HCT116 (cell line): ENCODE measurements around the gene P2RY14. TPM values are rescaled to one million over a fixed set of nuclear protein-coding genes. Genes with fewer than 3 reads are reported as not detected.
A peak's percentile ranks its signal among the peaks of the same experiment; 100 is the strongest.

Experiments used
- ATAC-seq: fragments of 200-7000 bp; cut with Tn5 transposase; 2 replicates; pipeline ENCODE4 v1.9.1; 2020; ENCODE audit warnings: mild to moderate bottlenecking, moderate library complexity
- Bru-seq: library from RNA; stranded (reverse); fragments of 400-500 nt; gene quantifications from one replicate; lab custom pipeline; 2021; lab: Mats Ljungman, UMichigan
- BruChase-seq, 2 experiments: library from RNA; stranded (reverse); fragments of 400-500 nt; gene quantifications; one replicate each; lab custom pipeline; 2021; lab: Mats Ljungman, UMichigan
- BruUV-seq: library from RNA; stranded (reverse); fragments of 400-500 nt; replicated peaks from 2 replicates; lab custom pipeline; 2021; lab: Mats Ljungman, UMichigan
- CTCF ChIA-PET: fragments of 300-600 bp; sonication (Branson Sonifier 250); formaldehyde crosslinking; loops from one replicate; lab custom pipeline; 2021; ENCODE audit warnings: antibody characterized with exemption; lab: Charles Lee
- POLR2A ChIA-PET: fragments of 300-600, 350-600 bp; sonication (Branson Sonifier 250); formaldehyde crosslinking; loops from one replicate; lab custom pipeline; 2021; ENCODE audit warnings: antibody characterized with exemption; lab: Charles Lee
- RAD21 ChIA-PET, 2 experiments: fragments of 300-600 bp; sonication (Branson Sonifier 250); formaldehyde crosslinking; loops; one replicate each; lab custom pipeline; 2023; ENCODE audit warnings: low total read pairs in 2 of 2; ENCODE audit not compliant: uncharacterized antibody in 2 of 2, unreplicated experiment in 2 of 2, low non-redundant PET in 1 of 2; lab: Charles Lee
- DNase-seq: peaks from one replicate; pipeline ENCODE4 v3.0.0-alpha.2; 2010; ENCODE audit warnings: low read depth, low spot score
- H2AFZ ChIP-seq: fragments of 200-600 bp; shearing (Covaris generic), sonication (generic); 2 replicates; pipeline ENCODE4 v1.6.1; 2017; ENCODE audit warnings: low read depth, mixed run types, mixed read lengths, antibody characterized with exemption, low read length; ENCODE audit not compliant: poor library complexity, severe bottlenecking
- H3K27ac ChIP-seq: 2 replicates; pipeline ENCODE4 v1.5.1; 2012; ENCODE audit warnings: low read depth, low read length
- H3K27me3 ChIP-seq: fragments of 200-600 bp; sonication (generic); 2 replicates; pipeline ENCODE4 v1.6.1; 2016; ENCODE audit warnings: mixed run types, low read length, mixed read lengths; ENCODE audit not compliant: insufficient read depth
- H3K36me3 ChIP-seq, 2 experiments: fragments of 200-500 bp in 1 of 2; fragments of 200-600 bp in 1 of 2; sonication (Bioruptor generic) in 1 of 2; sonication (generic) in 1 of 2; 2 replicates each; pipeline versions ENCODE4 v1.5.1 to v1.6.1; 2014 to 2016; ENCODE audit warnings: low read length in 2 of 2, inconsistent platforms in 1 of 2, mixed read lengths in 1 of 2, mixed run types in 1 of 2; ENCODE audit not compliant: insufficient read depth in 2 of 2, control insufficient read depth in 1 of 2
- H3K4me1 ChIP-seq, 2 experiments: fragments of 200-600 bp in 1 of 2; sonication (generic) in 1 of 2; 2 replicates each; pipeline versions ENCODE4 v1.5.1 to v1.6.1; 2012 to 2017; ENCODE audit warnings: low read length in 2 of 2, inconsistent platforms in 1 of 2, mild to moderate bottlenecking in 1 of 2, mixed read lengths in 1 of 2, mixed run types in 1 of 2, moderate library complexity in 1 of 2; ENCODE audit not compliant: insufficient read depth in 2 of 2, control insufficient read depth in 1 of 2
- H3K4me2 ChIP-seq: fragments of 200-600 bp; sonication (generic); 2 replicates; pipeline ENCODE4 v1.6.1; 2017; ENCODE audit warnings: mixed run types, low read length, mixed read lengths
- H3K4me3 ChIP-seq, 2 experiments: fragments of 200-600 bp in 1 of 2; sonication (generic) in 1 of 2; replicated peaks in 1 of 2; 2 replicates each; pipeline ENCODE4 v1.5.1; 2011 to 2016; ENCODE audit warnings: low read length in 2 of 2, control low read depth in 1 of 2, low read depth in 1 of 2, mild to moderate bottlenecking in 1 of 2, mixed read lengths in 1 of 2, mixed run types in 1 of 2
- H3K79me2 ChIP-seq: fragments of 200-600 bp; sonication (generic); 2 replicates; pipeline ENCODE4 v1.6.1; 2017; ENCODE audit warnings: mild to moderate bottlenecking, mixed run types, low read length, moderate library complexity, mixed read lengths; ENCODE audit not compliant: insufficient read depth
- H3K9ac ChIP-seq: fragments of 200-600 bp; sonication (generic); 2 replicates; pipeline ENCODE4 v1.6.1; 2016; ENCODE audit warnings: low read length, mixed read lengths
- H3K9me2 ChIP-seq: fragments of 200-600 bp; sonication (generic), shearing (Covaris generic); 2 replicates; pipeline ENCODE4 v1.6.1; 2017; ENCODE audit warnings: mixed run types, mild to moderate bottlenecking, moderate library complexity; ENCODE audit not compliant: insufficient read depth
- H3K9me3 ChIP-seq, 2 experiments: fragments of 200-500 bp in 1 of 2; fragments of 200-600 bp in 1 of 2; sonication (Bioruptor generic) in 1 of 2; sonication (generic) in 1 of 2; 2 replicates each; pipeline ENCODE4 v1.6.1; 2014 to 2017; ENCODE audit warnings: low read length in 2 of 2, mixed read lengths in 2 of 2, inconsistent platforms in 1 of 2, low read depth in 1 of 2, mild to moderate bottlenecking in 1 of 2, mixed run types in 1 of 2, moderate library complexity in 1 of 2; ENCODE audit not compliant: control insufficient read depth in 1 of 2, insufficient read depth in 1 of 2
- H4K20me1 ChIP-seq: fragments of 200-600 bp; sonication (generic), shearing (Covaris generic); 2 replicates; pipeline ENCODE4 v1.6.1; 2017; ENCODE audit warnings: mixed run types, mild to moderate bottlenecking, moderate library complexity; ENCODE audit not compliant: insufficient read depth
- CEBPB ChIP-seq: IDR thresholded peaks from 2 replicates; pipeline ENCODE4 v1.6.1; 2012; ENCODE audit warnings: low read depth
- CTCF ChIP-seq, 3 experiments: fragments of 200-600 bp in 1 of 3; sonication (generic) in 1 of 3; IDR thresholded peaks in 2 of 3; conservative IDR thresholded peaks in 1 of 3; 2 replicates each; pipeline ENCODE4 v1.5.1; 2012 to 2017; ENCODE audit warnings: low read depth in 2 of 3, low read length in 2 of 3, antibody characterized with exemption in 1 of 3, borderline replicate concordance in 1 of 3, control low read depth in 1 of 3, mild to moderate bottlenecking in 1 of 3, mixed read lengths in 1 of 3, mixed run types in 1 of 3, moderate library complexity in 1 of 3; ENCODE audit not compliant: insufficient read depth in 1 of 3
- POLR2A ChIP-seq: IDR thresholded peaks from 2 replicates; pipeline ENCODE4 v1.7.0; 2011; ENCODE audit warnings: borderline replicate concordance; ENCODE audit not compliant: insufficient read depth, insufficient read length; ENCODE audit errors: extremely low read depth
- RAD21 ChIP-seq: IDR thresholded peaks from 2 replicates; pipeline ENCODE4 v1.6.1; 2012; ENCODE audit warnings: low read depth, mild to moderate bottlenecking
- SRF ChIP-seq: IDR thresholded peaks from 2 replicates; pipeline ENCODE4 v1.6.1; 2012; ENCODE audit warnings: low read depth
- intact Hi-C: fragments of 100-400 bp; cut with micrococcal nuclease; formaldehyde crosslinking; loops from 2 replicates; pipeline ENCODE4 v1.10.0; 2022
- long read RNA-seq: library from polyadenylated mRNA; unstranded; transcript quantifications from one replicate; pipeline ENCODE4 v2.0.0, GENCODE V29; 2021; ENCODE audit not compliant: unreplicated experiment
- polyA plus RNA-seq: library from polyadenylated mRNA; unstranded; fragments of >200 nt; gene quantifications from 2 replicates; pipeline ENCODE4 v1.2.1, GENCODE V29; 2012; ENCODE audit warnings: missing spikeins
- total RNA-seq: library from RNA; stranded (reverse); gene quantifications from one replicate; pipeline ENCODE4 v1.2.1, GENCODE V29; 2021; ENCODE audit not compliant: unreplicated experiment

Gene P2RY14
- not detected for total RNA-seq
- polyA plus RNA-seq: not detected in 2 replicates
- percentile 4 among the genes with signal in this experiment for Bru-seq, nascent RNA
- BruChase-seq, experiment 1, labeled RNA remaining after a 6-hour chase: percentile 3 among the genes with signal in this experiment
- percentile 5 among the genes with signal in this experiment for BruChase-seq, experiment 2, labeled RNA remaining after a 2-hour chase
- long read RNA-seq: 0 reads

GRCh38 chr3:151278230-151278629 is at the start of gene P2RY14:
TSS of gene P2RY14 (minus strand) at chr3:151278542. CDS start at chr3:151214316, 64,226 bp downstream.
- H3K4me2 ChIP-seq: no peak within 1 kb of the TSS
- H3K4me3 ChIP-seq: no peak within 1 kb of the TSS
- DNase-seq (no peak), ATAC-seq (no peak)
- TF ChIP-seq POLR2A: no peak
- no peak for TF ChIP-seq CTCF (IDR thresholded peaks at IDR 0.05 in 2 of 3, conservative IDR thresholded peaks at IDR 0.05 in 1 of 3; ENCODE audit: borderline replicate concordance in 1 of 3, insufficient read depth in 1 of 3, low read depth in 2 of 3, low read length in 2 of 3)
- no peaks in the 10 kb centered on the region for H3K27me3 ChIP-seq
- no TSS peak for BruUV-seq
- no peaks in the 10 kb centered on the region for H3K9me2 ChIP-seq
- no peak within 1 kb of the TSS for H2AFZ ChIP-seq
- no peaks in the 10 kb centered on the region for H3K9me3 ChIP-seq
- H3K79me2 ChIP-seq: no peaks in the 10 kb centered on the region
- H3K9ac ChIP-seq: no peak within 1 kb of the TSS
- H3K36me3 ChIP-seq: no peaks in the 10 kb centered on the region
- no peaks in the 10 kb centered on the region for H3K4me1 ChIP-seq
- RAD21 ChIA-PET: no interaction called here
- no peak within 1 kb of the TSS for H3K27ac ChIP-seq
- H4K20me1 ChIP-seq: no peaks in the 10 kb centered on the region
- POLR2A ChIA-PET: no interaction called here
- intact Hi-C loops: no loop called here
- CTCF ChIA-PET: no interaction called here

GRCh38 chr3:151327571-151328198 is 49.3 kb upstream of the P2RY14 start:
- no TSS peak for BruUV-seq
- Histone ChIP-seq H3K27ac (no peak overlapping the region), H4K20me1 (no peaks in the 10 kb centered on the region), H3K4me1 (peaks cover 15 to 22% of the 10 kb centered on the region in 2 experiments), H3K36me3 (no peaks in the 10 kb centered on the region), H3K4me3 (no peak overlapping the region), H3K9me2 (no peaks in the 10 kb centered on the region), H3K4me2 (peak overlapping the region; percentile 66), H3K9ac (no peak overlapping the region), H3K9me3 (no peaks in the 10 kb centered on the region), H3K79me2 (no peaks in the 10 kb centered on the region), H2AFZ (peak overlapping the region; percentile 22), H3K27me3 (no peaks in the 10 kb centered on the region)
- ChIA-PET RAD21 (interaction anchor here in 1 of 2 experiments (0.7 kb wide), 1 partner anchor 439 kb away, joined by 3 read pairs; no protein-coding TSS in a partner anchor), POLR2A (no interaction called here), CTCF (interaction anchor here (0.6 to 2.0 kb wide), 12 partner anchors 9 to 511 kb away, joined by 3 to 10 read pairs (median 4); partner anchors contain the start of gene GPR87)
- no peak for DNase-seq
- TF ChIP-seq SRF: no peak
- 0 out of 2 replicates have a peak, but pooled peaks have one; percentile 19 for TF ChIP-seq CEBPB
- TF ChIP-seq RAD21: peak; percentile 66
- TF ChIP-seq CTCF (IDR thresholded peaks at IDR 0.05 in 2 of 3, conservative IDR thresholded peaks at IDR 0.05 in 1 of 3; ENCODE audit: borderline replicate concordance in 1 of 3, insufficient read depth in 1 of 3, low read depth in 2 of 3, low read length in 2 of 3): peak; percentile 43 to 73 (median 63); a peak in 4 of 6 replicates
- peak; percentile 60 for ATAC-seq
- intact Hi-C loops: loop anchor here (1.0 kb wide), 2 partner anchors 22 to 37 kb away; no protein-coding TSS in a partner anchor
